Astrocyte (in vitro differentiated cells and primary cell): ENCODE data around the gene HSPB3. TPM values are rescaled to one million over a fixed set of nuclear protein-coding genes. Genes with fewer than 3 reads are reported as not detected.

ENCODE experiments used
- DNase-seq: peaks from one replicate; pipeline ENCODE4 v3.0.0-alpha.2; 2010; ENCODE audit warnings: low read depth
- FAIRE-seq: peaks from 2 replicates; lab custom pipeline; 2011; peaks lifted over from hg19 to GRCh38; lab: Jason Lieb, UNC
- H2AFZ ChIP-seq: 2 replicates; pipeline ENCODE4 v1.6.0; 2012; ENCODE audit warnings: low read depth, low read length, inconsistent platforms
- H3K27ac ChIP-seq: 2 replicates; pipeline ENCODE4 v1.5.1; 2011; ENCODE audit warnings: low read depth, low read length, inconsistent platforms
- H3K27me3 ChIP-seq: 2 replicates; pipeline ENCODE4 v1.6.0; 2011; ENCODE audit warnings: low read length, inconsistent platforms; ENCODE audit not compliant: insufficient read depth
- H3K36me3 ChIP-seq: 2 replicates; pipeline ENCODE4 v1.5.1; 2011; ENCODE audit warnings: low read length, inconsistent platforms; ENCODE audit not compliant: insufficient read depth
- H3K4me1 ChIP-seq: 2 replicates; pipeline ENCODE4 v1.5.1; 2011; ENCODE audit warnings: low read length, inconsistent platforms; ENCODE audit not compliant: insufficient read depth
- H3K4me2 ChIP-seq: 2 replicates; pipeline ENCODE4 v1.6.0; 2012; ENCODE audit warnings: low read length, inconsistent platforms
- H3K4me3 ChIP-seq: 2 replicates; pipeline ENCODE4 v1.5.1; 2011; ENCODE audit warnings: low read depth, mild to moderate bottlenecking, low read length, inconsistent platforms; ENCODE audit not compliant: insufficient read depth
- H3K79me2 ChIP-seq: 2 replicates; pipeline ENCODE4 v1.6.0; 2012; ENCODE audit warnings: mild to moderate bottlenecking, low read length, inconsistent platforms; ENCODE audit not compliant: insufficient read depth
- H3K9ac ChIP-seq: 2 replicates; pipeline ENCODE4 v1.6.0; 2012; ENCODE audit warnings: mild to moderate bottlenecking, low read length, inconsistent platforms
- H3K9me3 ChIP-seq: 2 replicates; pipeline ENCODE4 v1.5.1; 2012; ENCODE audit warnings: low read depth, mild to moderate bottlenecking, low read length, inconsistent platforms; ENCODE audit not compliant: insufficient read depth
- H4K20me1 ChIP-seq: 2 replicates; pipeline ENCODE4 v1.6.0; 2012; ENCODE audit warnings: low read length, inconsistent platforms; ENCODE audit not compliant: insufficient read depth
- H3K27ac Mint-ChIP-seq: one replicate; pipeline ENCODE4 v1.8.0; 2021; ENCODE audit warnings: mild to moderate bottlenecking, mixed read lengths; ENCODE audit not compliant: unreplicated experiment
- H3K27me3 Mint-ChIP-seq: one replicate; pipeline ENCODE4 v1.8.0; 2021; ENCODE audit warnings: low read depth, mixed read lengths; ENCODE audit not compliant: unreplicated experiment
- H3K36me3 Mint-ChIP-seq: one replicate; pipeline ENCODE4 v1.8.0; 2021; ENCODE audit warnings: low read depth, mixed read lengths; ENCODE audit not compliant: unreplicated experiment
- H3K4me1 Mint-ChIP-seq: one replicate; pipeline ENCODE4 v1.8.0; 2021; ENCODE audit warnings: low read depth, mixed read lengths; ENCODE audit not compliant: unreplicated experiment
- H3K4me3 Mint-ChIP-seq: one replicate; pipeline ENCODE4 v1.8.0; 2021; ENCODE audit warnings: mild to moderate bottlenecking, moderate library complexity, mixed read lengths; ENCODE audit not compliant: unreplicated experiment
- H3K9me3 Mint-ChIP-seq: one replicate; pipeline ENCODE4 v1.8.0; 2021; ENCODE audit warnings: mild to moderate bottlenecking, mixed read lengths; ENCODE audit not compliant: unreplicated experiment
- EZH2 ChIP-seq: IDR thresholded peaks from 2 replicates; pipeline ENCODE4 v1.6.1; 2012; ENCODE audit warnings: mild to moderate bottlenecking, low read length, inconsistent platforms; ENCODE audit not compliant: insufficient read depth
- total RNA-seq: library from RNA; stranded (reverse); gene quantifications from 2 replicates; pipeline ENCODE4 v1.2.1, GENCODE V29; 2021
- TF ChIP-seq, protein P1 (sequence below): IDR thresholded peaks from 2 replicates; pipeline ENCODE4 v1.5.1; 2011; ENCODE audit warnings: low read depth, mild to moderate bottlenecking, inconsistent platforms, low read length, moderate library complexity; ENCODE audit not compliant: insufficient read depth

The HSPB3 gene
- total RNA-seq, 1 donor from 2014 or later: not detected

- Histone ChIP-seq H3K4me2 (no peak overlapping the region), H3K79me2 (no peaks in the 10 kb centered on the region), H3K27me3 (peaks cover 13% of the 10 kb centered on the region), H2AFZ (no peak overlapping the region), H3K9ac (no peak overlapping the region), H3K36me3 (no peaks in the 10 kb centered on the region), H4K20me1 (no peaks in the 10 kb centered on the region), H3K27ac (no peak overlapping the region), H3K9me3 (no peaks in the 10 kb centered on the region), H3K4me1 (no peaks in the 10 kb centered on the region), H3K4me3 (no peak overlapping the region)
- Mint-ChIP-seq H3K9me3 (no peaks in the 10 kb centered on the region), H3K27ac (no peak overlapping the region), H3K27me3 (peaks cover 7% of the 10 kb centered on the region), H3K4me1 (peaks cover 14% of the 10 kb centered on the region), H3K4me3 (no peak overlapping the region), H3K36me3 (no peaks in the 10 kb centered on the region)
- FAIRE-seq (peak; percentile 70), DNase-seq (peak; percentile 14)
- TF ChIP-seq EZH2: no peak
- TF ChIP-seq, protein P1, sequence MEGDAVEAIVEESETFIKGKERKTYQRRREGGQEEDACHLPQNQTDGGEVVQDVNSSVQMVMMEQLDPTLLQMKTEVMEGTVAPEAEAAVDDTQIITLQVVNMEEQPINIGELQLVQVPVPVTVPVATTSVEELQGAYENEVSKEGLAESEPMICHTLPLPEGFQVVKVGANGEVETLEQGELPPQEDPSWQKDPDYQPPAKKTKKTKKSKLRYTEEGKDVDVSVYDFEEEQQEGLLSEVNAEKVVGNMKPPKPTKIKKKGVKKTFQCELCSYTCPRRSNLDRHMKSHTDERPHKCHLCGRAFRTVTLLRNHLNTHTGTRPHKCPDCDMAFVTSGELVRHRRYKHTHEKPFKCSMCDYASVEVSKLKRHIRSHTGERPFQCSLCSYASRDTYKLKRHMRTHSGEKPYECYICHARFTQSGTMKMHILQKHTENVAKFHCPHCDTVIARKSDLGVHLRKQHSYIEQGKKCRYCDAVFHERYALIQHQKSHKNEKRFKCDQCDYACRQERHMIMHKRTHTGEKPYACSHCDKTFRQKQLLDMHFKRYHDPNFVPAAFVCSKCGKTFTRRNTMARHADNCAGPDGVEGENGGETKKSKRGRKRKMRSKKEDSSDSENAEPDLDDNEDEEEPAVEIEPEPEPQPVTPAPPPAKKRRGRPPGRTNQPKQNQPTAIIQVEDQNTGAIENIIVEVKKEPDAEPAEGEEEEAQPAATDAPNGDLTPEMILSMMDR: peak; percentile 61
Measured at GRCh38 chr5:54443270-54443669, 12.2 kb upstream of the HSPB3 start.

- Histone ChIP-seq H3K4me1 (no peaks in the 10 kb centered on the region), H2AFZ (no peak overlapping the region), H3K79me2 (no peaks in the 10 kb centered on the region), H3K9ac (no peak overlapping the region), H3K27me3 (peaks cover 12% of the 10 kb centered on the region), H3K9me3 (no peaks in the 10 kb centered on the region), H3K27ac (no peak overlapping the region), H4K20me1 (no peaks in the 10 kb centered on the region), H3K4me2 (no peak overlapping the region), H3K36me3 (no peaks in the 10 kb centered on the region), H3K4me3 (no peak overlapping the region)
- no peaks in the 10 kb centered on the region for H3K9me3 Mint-ChIP-seq
- H3K4me1 Mint-ChIP-seq: peaks cover 10% of the 10 kb centered on the region
- no peak overlapping the region for H3K27ac Mint-ChIP-seq
- no peak for DNase-seq
- no peaks in the 10 kb centered on the region for H3K36me3 Mint-ChIP-seq
- no peak overlapping the region for H3K4me3 Mint-ChIP-seq
- peak; percentile 50 for FAIRE-seq
- H3K27me3 Mint-ChIP-seq: peaks cover 5% of the 10 kb centered on the region
- no peak for TF ChIP-seq EZH2
- TF ChIP-seq, protein P1: no peak
Measured at GRCh38 chr5:54445691-54446378, 9.7 kb upstream of the HSPB3 start.

DNA sequence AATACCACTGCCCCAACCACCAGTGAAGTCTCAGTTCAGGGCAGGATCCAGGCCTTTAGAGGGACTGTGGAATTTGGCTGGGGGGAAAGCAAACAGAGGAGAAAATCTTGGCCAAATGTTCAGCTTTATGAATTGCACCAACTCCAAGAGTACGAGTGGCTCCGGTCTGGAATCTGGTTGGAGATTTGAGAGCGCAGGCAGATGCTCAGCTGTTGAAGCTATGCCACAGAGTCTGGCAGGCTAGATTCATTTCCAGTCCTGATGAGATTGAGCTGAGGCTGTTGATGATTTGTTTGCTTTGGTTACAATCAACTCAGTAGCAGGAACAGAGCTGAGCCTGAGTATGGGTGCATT, 9.1 kb upstream of the HSPB3 start:
- FAIRE-seq: no peak
- TF ChIP-seq EZH2: no peak
- TF ChIP-seq, protein P1: no peak
- H4K20me1 ChIP-seq: no peaks in the 10 kb centered on the region
- H3K4me2 ChIP-seq: no peak overlapping the region
- H3K4me1 ChIP-seq: no peaks in the 10 kb centered on the region
- H3K27me3 ChIP-seq: peaks cover 12% of the 10 kb centered on the region
- no peak overlapping the region for H3K9ac ChIP-seq
- Mint-ChIP-seq H3K27me3 (peaks cover 5% of the 10 kb centered on the region), H3K4me1 (peaks cover 10% of the 10 kb centered on the region), H3K36me3 (no peaks in the 10 kb centered on the region), H3K4me3 (no peak overlapping the region), H3K27ac (no peak overlapping the region), H3K9me3 (no peaks in the 10 kb centered on the region)
- no peaks in the 10 kb centered on the region for H3K79me2 ChIP-seq
- H3K27ac ChIP-seq: no peak overlapping the region
- H3K36me3 ChIP-seq: no peaks in the 10 kb centered on the region
- no peak for DNase-seq
- H3K4me3 ChIP-seq: no peak overlapping the region
- H2AFZ ChIP-seq: no peak overlapping the region
- H3K9me3 ChIP-seq: no peaks in the 10 kb centered on the region
